ENCODE results near the gene S100A12.

- no peak for TF ChIP-seq SUZ12 (IDR thresholded peaks at IDR 0.05; ENCODE audit: extremely low read depth, insufficient read depth, insufficient read length)
- TF ChIP-seq YY1 (IDR thresholded peaks at IDR 0.05; ENCODE audit: insufficient read depth, insufficient read length) = no peak
These were observed 17.4 kb upstream of the S100A12 start for GRCh38 chr1:153392822-153393221.
